IPS-NIHi7 (cell line): ENCODE data around the gene ITPRIPL2.
A peak's percentile ranks its signal among the peaks of the same experiment; 100 is the strongest.

ENCODE experiments used
- DNase-seq: peaks from one replicate; pipeline ENCODE4 v3.0.0; 2012; ENCODE audit warnings: mixed read lengths; ENCODE audit errors: extremely low spot score

ITPRIPL2 gene

GRCh38 chr16:19113577-19114358 is at the start of gene ITPRIPL2:
TSS of gene ITPRIPL2 (plus strand) at chr16:19113964. CDS start at chr16:19114462, 498 bp downstream.
- DNase-seq: peak; percentile 84

GRCh38 chr16:19066988-19067348 is 46.8 kb upstream of the ITPRIPL2 start:
- no peak for DNase-seq

- peak; percentile 98 for DNase-seq
Measured at GRCh38 chr16:19067349-19068236, 46.2 kb upstream of the ITPRIPL2 start, which contains the start of gene COQ7. TSS of gene COQ7 (plus strand) at chr16:19067614. CDS start at chr16:19067665, 51 bp downstream.

- DNase-seq: no peak
Measured at GRCh38 chr16:19068237-19068815, 45.4 kb upstream of the ITPRIPL2 start.

GRCh38 chr16:19071811-19072777 is 41.7 kb upstream of the ITPRIPL2 start:
- peak; percentile 60 for DNase-seq

GRCh38 chr16:19073344-19073743 is 40.4 kb upstream of the ITPRIPL2 start:
- DNase-seq: no peak

GRCh38 chr16:19073863-19074262 is 39.9 kb upstream of the ITPRIPL2 start:
- DNase-seq: no peak

- DNase-seq: no peak
Measured at GRCh38 chr16:19075511-19075910, 38.3 kb upstream of the ITPRIPL2 start.

GRCh38 chr16:19077879-19078278 is 35.9 kb upstream of the ITPRIPL2 start:
- no peak for DNase-seq

GRCh38 chr16:19083670-19084069 is 30.1 kb upstream of the ITPRIPL2 start:
- DNase-seq: no peak

GRCh38 chr16:19084139-19084538 is 29.6 kb upstream of the ITPRIPL2 start:
- no peak for DNase-seq

- no peak for DNase-seq
Measured at GRCh38 chr16:19084879-19085278, 28.9 kb upstream of the ITPRIPL2 start.

GRCh38 chr16:19085679-19086200 is 28.0 kb upstream of the ITPRIPL2 start:
- DNase-seq: no peak

- DNase-seq: peak; percentile 90
Measured at GRCh38 chr16:19086322-19087199, 27.2 kb upstream of the ITPRIPL2 start.

GRCh38 chr16:19088341-19088916 is 25.3 kb upstream of the ITPRIPL2 start:
- no peak for DNase-seq

- DNase-seq: no peak
Measured at GRCh38 chr16:19089410-19089955, 24.3 kb upstream of the ITPRIPL2 start.

- no peak for DNase-seq
Measured at GRCh38 chr16:19090916-19091315, 22.8 kb upstream of the ITPRIPL2 start.

GRCh38 chr16:19092653-19093410 is 20.9 kb upstream of the ITPRIPL2 start:
- DNase-seq: no peak
